ENCODE data around the gene DHRS3.

DNA sequence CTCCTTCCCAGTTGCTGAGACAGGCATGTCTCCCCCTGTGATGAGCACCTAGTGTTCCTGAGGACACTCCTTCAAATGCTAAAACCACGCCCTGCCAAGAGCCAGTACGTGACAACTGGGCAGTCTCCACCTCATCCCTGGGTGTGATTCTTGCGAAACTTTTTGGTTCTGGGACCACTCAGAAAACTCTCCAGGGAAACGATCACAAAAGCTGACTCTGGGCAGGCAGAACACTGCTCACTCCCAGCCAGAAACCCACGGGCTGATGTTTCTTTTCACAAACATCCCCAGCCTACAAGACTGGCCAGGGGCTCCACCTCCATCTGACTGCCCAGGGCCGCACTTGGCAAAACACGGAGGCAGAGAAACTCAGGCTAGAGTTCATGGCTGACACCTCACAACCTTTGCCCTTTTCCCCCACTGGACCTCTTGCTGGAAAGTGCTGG lies 24.4 kb downstream of the DHRS3 start:
- TF ChIP-seq YY1 (IDR thresholded peaks at IDR 0.05; ENCODE audit: insufficient read depth, insufficient read length) (no peak), SUZ12 (IDR thresholded peaks at IDR 0.05; ENCODE audit: extremely low read depth, insufficient read depth, insufficient read length) (no peak), ZNF274 (IDR thresholded peaks at IDR 0.05; ENCODE audit: low read depth, low read length) (no peak)
